Activated T-cell treated with anti-CD3 and anti-CD28 coated beads, Interleukin-2, amount 50 U/mL, for 24 hours (primary cell): ENCODE data around the gene TK2.
"Not testable (repeated sequence)": the region's sequence is repeated elsewhere in the genome, so short reads cannot be mapped to it uniquely, and the experiment has no call there.

Experiments
- DNase-seq: peaks from one replicate; pipeline ENCODE4 v3.0.0-alpha.2; 2020
- H3K27ac Mint-ChIP-seq: 2 replicates; pipeline ENCODE4 v1.8.0; 2020; ENCODE audit warnings: mild to moderate bottlenecking, mixed read lengths
- H3K27me3 Mint-ChIP-seq: 2 replicates; pipeline ENCODE4 v1.8.0; 2020; ENCODE audit warnings: mixed read lengths
- H3K36me3 Mint-ChIP-seq: 2 replicates; pipeline ENCODE4 v1.8.0; 2020; ENCODE audit warnings: low read depth, mixed read lengths
- H3K4me1 Mint-ChIP-seq: 2 replicates; pipeline ENCODE4 v1.8.0; 2020; ENCODE audit warnings: low read depth, mixed read lengths
- H3K4me3 Mint-ChIP-seq: 2 replicates; pipeline ENCODE4 v1.8.0; 2020; ENCODE audit warnings: mild to moderate bottlenecking, moderate library complexity, mixed read lengths
- H3K9me3 Mint-ChIP-seq: 2 replicates; pipeline ENCODE4 v1.8.0; 2020; ENCODE audit warnings: mixed read lengths

Gene TK2

GRCh38 chr16:66549284-66550131 is at the start of gene TK2:
TSS of gene TK2 (minus strand) at chr16:66550122. CDS start at chr16:66550061, 61 bp downstream.
- peak within 1 kb of the TSS; percentile 82 for H3K4me3 Mint-ChIP-seq
- DNase-seq: peak; percentile 83
- H3K36me3 Mint-ChIP-seq: peaks cover 22% of the 10 kb centered on the region
- H3K27ac Mint-ChIP-seq: peak within 1 kb of the TSS; percentile 91
- H3K27me3 Mint-ChIP-seq: no peaks in the 10 kb centered on the region
- H3K9me3 Mint-ChIP-seq: no peaks in the 10 kb centered on the region
- H3K4me1 Mint-ChIP-seq: peaks cover 59% of the 10 kb centered on the region

- H3K36me3 Mint-ChIP-seq: no peaks in the 10 kb centered on the region
- H3K27me3 Mint-ChIP-seq: no peaks in the 10 kb centered on the region
- no peak for DNase-seq
- H3K27ac Mint-ChIP-seq: peak overlapping the region; percentile 50
- H3K4me3 Mint-ChIP-seq: no peak overlapping the region
- H3K9me3 Mint-ChIP-seq: peaks cover 5% of the 10 kb centered on the region
- peaks cover 40% of the 10 kb centered on the region for H3K4me1 Mint-ChIP-seq
Observed at GRCh38 chr16:66598111-66598510, 48.2 kb upstream of the TK2 start.

- Mint-ChIP-seq H3K4me1 (peaks cover 36% of the 10 kb centered on the region), H3K4me3 (no peak overlapping the region), H3K9me3 (peaks cover 5% of the 10 kb centered on the region), H3K27ac (peak overlapping the region; percentile 77), H3K36me3 (no peaks in the 10 kb centered on the region), H3K27me3 (no peaks in the 10 kb centered on the region)
- DNase-seq: no peak
Observed at GRCh38 chr16:66596986-66597848, 47.3 kb upstream of the TK2 start.

- H3K4me3 Mint-ChIP-seq, H3K27me3 Mint-ChIP-seq, H3K27ac Mint-ChIP-seq, H3K9me3 Mint-ChIP-seq, DNase-seq, H3K36me3 Mint-ChIP-seq: not testable (repeated sequence)
- peaks cover 36% of the 10 kb centered on the region for H3K4me1 Mint-ChIP-seq
Observed at GRCh38 chr16:66596559-66596958, 46.6 kb upstream of the TK2 start.

GRCh38 chr16:66594739-66595138 is 44.8 kb upstream of the TK2 start:
- no peak for DNase-seq
- Mint-ChIP-seq H3K27me3 (no peaks in the 10 kb centered on the region), H3K36me3 (no peaks in the 10 kb centered on the region), H3K4me1 (peaks cover 43% of the 10 kb centered on the region), H3K27ac (no peak overlapping the region), H3K9me3 (no peaks in the 10 kb centered on the region), H3K4me3 (no peak overlapping the region)

GRCh38 chr16:66592814-66593213 is 42.9 kb upstream of the TK2 start:
- H3K27me3 Mint-ChIP-seq: no peaks in the 10 kb centered on the region
- H3K27ac Mint-ChIP-seq: no peak overlapping the region
- H3K4me1 Mint-ChIP-seq: peaks cover 43% of the 10 kb centered on the region

GRCh38 chr16:66592241-66592640 is 42.3 kb upstream of the TK2 start:
- Mint-ChIP-seq H3K4me3 (no peak overlapping the region), H3K27ac (no peak overlapping the region), H3K27me3 (no peaks in the 10 kb centered on the region), H3K4me1 (peaks cover 43% of the 10 kb centered on the region), H3K36me3 (no peaks in the 10 kb centered on the region), H3K9me3 (no peaks in the 10 kb centered on the region)
- DNase-seq: no peak

More at GRCh38 chr16:66592814-66593213, 42.9 kb upstream of the TK2 start:
- Mint-ChIP-seq H3K9me3 (no peaks in the 10 kb centered on the region), H3K36me3 (no peaks in the 10 kb centered on the region), H3K4me3 (no peak overlapping the region)
- no peak for DNase-seq

- H3K4me3 Mint-ChIP-seq: no peak overlapping the region
- no peaks in the 10 kb centered on the region for H3K36me3 Mint-ChIP-seq
- DNase-seq: no peak
- no peak overlapping the region for H3K27ac Mint-ChIP-seq
- H3K4me1 Mint-ChIP-seq: peaks cover 39% of the 10 kb centered on the region
- H3K9me3 Mint-ChIP-seq: no peaks in the 10 kb centered on the region
- H3K27me3 Mint-ChIP-seq: no peaks in the 10 kb centered on the region
Observed at GRCh38 chr16:66591018-66591417, 41.1 kb upstream of the TK2 start.

- Mint-ChIP-seq H3K4me1 (peaks cover 39% of the 10 kb centered on the region), H3K36me3 (no peaks in the 10 kb centered on the region), H3K27ac (peak overlapping the region; percentile 69), H3K27me3 (no peaks in the 10 kb centered on the region), H3K4me3 (peak overlapping the region; percentile 68), H3K9me3 (no peaks in the 10 kb centered on the region)
- no peak for DNase-seq
Observed at GRCh38 chr16:66590322-66590721, 40.4 kb upstream of the TK2 start.

- Mint-ChIP-seq H3K27me3 (no peaks in the 10 kb centered on the region), H3K4me1 (peaks cover 35% of the 10 kb centered on the region), H3K27ac (peak overlapping the region; percentile 76), H3K36me3 (no peaks in the 10 kb centered on the region), H3K9me3 (no peaks in the 10 kb centered on the region), H3K4me3 (peak overlapping the region; percentile 68)
- peak; percentile 63 for DNase-seq
Observed at GRCh38 chr16:66588981-66589713, 39.2 kb upstream of the TK2 start.

GRCh38 chr16:66587881-66588600 is 38.1 kb upstream of the TK2 start:
- Mint-ChIP-seq H3K4me3 (no peak overlapping the region), H3K36me3 (no peaks in the 10 kb centered on the region), H3K4me1 (peaks cover 35% of the 10 kb centered on the region), H3K27me3 (no peaks in the 10 kb centered on the region), H3K9me3 (no peaks in the 10 kb centered on the region), H3K27ac (peak overlapping the region; percentile 47)
- no peak for DNase-seq

- H3K36me3 Mint-ChIP-seq: no peaks in the 10 kb centered on the region
Observed at GRCh38 chr16:66585481-66586239, 35.7 kb upstream of the TK2 start.

GRCh38 chr16:66581246-66581952 is 31.5 kb upstream of the TK2 start:
- H3K27me3 Mint-ChIP-seq: peaks cover 40% of the 10 kb centered on the region
- H3K9me3 Mint-ChIP-seq: no peaks in the 10 kb centered on the region
- H3K4me3 Mint-ChIP-seq: no peak overlapping the region
- peaks cover 21% of the 10 kb centered on the region for H3K4me1 Mint-ChIP-seq
- DNase-seq: no peak
- H3K27ac Mint-ChIP-seq: no peak overlapping the region
- H3K36me3 Mint-ChIP-seq: no peaks in the 10 kb centered on the region

More at GRCh38 chr16:66585481-66586239, 35.7 kb upstream of the TK2 start:
- no peak for DNase-seq
- H3K27ac Mint-ChIP-seq: no peak overlapping the region
- no peak overlapping the region for H3K4me3 Mint-ChIP-seq
- H3K9me3 Mint-ChIP-seq: no peaks in the 10 kb centered on the region
- H3K4me1 Mint-ChIP-seq: peaks cover 33% of the 10 kb centered on the region
- peaks cover 7% of the 10 kb centered on the region for H3K27me3 Mint-ChIP-seq
